Measurements from ENCODE around the gene HOXA13.

Gene HOXA13

GRCh38 chr7:27148756-27149641 is 50.9 kb downstream of the HOXA13 start:
- CTCF ChIA-PET, result interaction anchor here (0.6 to 2.1 kb wide), 11 partner anchors 12 to 462 kb away, joined by 3 to 8 read pairs (median 4); no protein-coding TSS in a partner anchor
- H3K4me3 Mint-ChIP-seq, result no peak overlapping the region

GRCh38 chr7:27148031-27148755 is 51.7 kb downstream of the HOXA13 start:
- Mint-ChIP-seq H3K27me3 (peaks cover 92% of the 10 kb centered on the region), H3K9me3 (no peaks in the 10 kb centered on the region), H3K4me3 (no peak overlapping the region), H3K4me1 (peaks cover 20% of the 10 kb centered on the region), H3K27ac (no peak overlapping the region), H3K36me3 (no peaks in the 10 kb centered on the region)
- DNase-seq, result no peak
- CTCF ChIA-PET, result interaction anchor here (0.7 to 2.1 kb wide), 4 partner anchors 13 to 48 kb away, joined by 3 to 8 read pairs (median 4); no protein-coding TSS in a partner anchor

More at GRCh38 chr7:27148756-27149641, 50.9 kb downstream of the HOXA13 start:
- Mint-ChIP-seq H3K9me3 (no peaks in the 10 kb centered on the region), H3K4me1 (peaks cover 20% of the 10 kb centered on the region), H3K27me3 (peaks cover 98% of the 10 kb centered on the region), H3K27ac (no peak overlapping the region), H3K36me3 (no peaks in the 10 kb centered on the region)
- DNase-seq, result no peak

GRCh38 chr7:27147199-27148030 is 52.5 kb downstream of the HOXA13 start, which contains the start of gene HOXA6:
HOXA6 (minus strand) TSS chr7:27147774; CDS start chr7:27147749, 25 bp downstream.
- H3K27ac Mint-ChIP-seq, result no peak within 1 kb of the TSS
- no peak for DNase-seq

GRCh38 chr7:27146491-27147198 is 53.2 kb downstream of the HOXA13 start:
- H3K27me3 Mint-ChIP-seq, result peaks cover 92% of the 10 kb centered on the region
- H3K4me3 Mint-ChIP-seq, result no peak overlapping the region
- DNase-seq, result no peak
- no peaks in the 10 kb centered on the region for H3K36me3 Mint-ChIP-seq
- H3K9me3 Mint-ChIP-seq, result no peaks in the 10 kb centered on the region
- peaks cover 16% of the 10 kb centered on the region for H3K4me1 Mint-ChIP-seq
- H3K27ac Mint-ChIP-seq, result no peak overlapping the region
- CTCF ChIA-PET, result no interaction called here

More at GRCh38 chr7:27147199-27148030, 52.5 kb downstream of the HOXA13 start, which contains the start of gene HOXA6:
- H3K4me1 Mint-ChIP-seq, result peaks cover 20% of the 10 kb centered on the region
- H3K27me3 Mint-ChIP-seq, result peaks cover 92% of the 10 kb centered on the region
- CTCF ChIA-PET, result interaction anchor here (2.1 kb wide), 1 partner anchor 21 kb away, joined by 8 read pairs; no protein-coding TSS in a partner anchor
- H3K4me3 Mint-ChIP-seq, result no peak within 1 kb of the TSS
- H3K36me3 Mint-ChIP-seq, result no peaks in the 10 kb centered on the region
- no peaks in the 10 kb centered on the region for H3K9me3 Mint-ChIP-seq

- Mint-ChIP-seq H3K9me3 (no peaks in the 10 kb centered on the region), H3K4me1 (peaks cover 9% of the 10 kb centered on the region), H3K36me3 (no peaks in the 10 kb centered on the region), H3K27ac (no peak overlapping the region), H3K4me3 (no peak overlapping the region), H3K27me3 (peaks cover 85% of the 10 kb centered on the region)
- CTCF ChIA-PET, result no interaction called here
- no peak for DNase-seq
Observed at GRCh38 chr7:27145914-27146412, 53.9 kb downstream of the HOXA13 start.

- no peak overlapping the region for H3K4me3 Mint-ChIP-seq
- CTCF ChIA-PET, result no interaction called here
Observed at GRCh38 chr7:27145165-27145913, 54.6 kb downstream of the HOXA13 start.

GRCh38 chr7:27144781-27145164 is 55.1 kb downstream of the HOXA13 start:
- DNase-seq, result no peak
- Mint-ChIP-seq H3K9me3 (no peaks in the 10 kb centered on the region), H3K27ac (no peak overlapping the region), H3K4me3 (no peak overlapping the region), H3K4me1 (peaks cover 6% of the 10 kb centered on the region), H3K36me3 (no peaks in the 10 kb centered on the region), H3K27me3 (peaks cover 79% of the 10 kb centered on the region)
- CTCF ChIA-PET, result interaction anchor here (1.0 kb wide), 1 partner anchor 479 kb away, joined by 3 read pairs; no protein-coding TSS in a partner anchor

More at GRCh38 chr7:27145165-27145913, 54.6 kb downstream of the HOXA13 start:
- H3K27ac Mint-ChIP-seq, result no peak overlapping the region
- peaks cover 84% of the 10 kb centered on the region for H3K27me3 Mint-ChIP-seq
- H3K9me3 Mint-ChIP-seq, result no peaks in the 10 kb centered on the region
- DNase-seq, result no peak
- H3K4me1 Mint-ChIP-seq, result peaks cover 7% of the 10 kb centered on the region
- H3K36me3 Mint-ChIP-seq, result no peaks in the 10 kb centered on the region
